Effector CD8-positive, alpha-beta T cell (primary cell): ENCODE data around the gene CENPM.
"Not testable (repeated sequence)": the region's sequence is repeated elsewhere in the genome, so short reads cannot be mapped to it uniquely, and the experiment has no call there.

Source experiments
- DNase-seq: peaks from one replicate; lab custom pipeline; 2025; lab: John Stamatoyannopoulos, UW

CENPM gene

DNA sequence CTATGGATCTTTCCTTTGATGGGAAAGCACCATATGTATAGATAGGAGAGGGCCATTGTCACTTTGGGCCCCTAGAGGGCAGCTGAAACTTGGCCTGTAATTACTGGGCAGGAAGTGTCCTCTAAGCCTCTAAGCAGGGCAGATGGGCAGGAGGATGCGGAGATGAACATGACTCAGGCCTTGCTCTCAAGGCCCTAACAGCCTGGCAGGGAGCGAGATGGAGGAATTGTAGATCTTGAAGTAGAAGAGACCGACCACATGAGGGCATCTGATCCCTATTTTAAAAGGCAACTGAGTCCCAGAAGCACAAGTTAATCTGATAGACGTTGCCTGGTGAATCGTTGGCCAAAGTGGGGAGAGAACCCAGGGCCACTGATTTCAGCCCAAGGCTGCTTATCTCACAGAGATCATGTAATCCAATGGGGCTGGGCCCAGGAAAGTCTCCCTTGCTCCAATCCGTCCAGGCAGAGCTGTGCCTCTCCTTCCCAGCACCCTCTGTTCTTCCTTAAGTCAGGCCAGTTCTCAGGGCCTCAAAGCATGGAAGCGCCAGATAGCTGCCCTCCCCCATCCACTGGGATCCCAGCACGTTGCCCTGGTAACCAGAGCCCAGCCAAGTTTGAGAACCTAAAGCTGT, 19.8 kb upstream of the CENPM start:
- no peak for DNase-seq

DNA sequence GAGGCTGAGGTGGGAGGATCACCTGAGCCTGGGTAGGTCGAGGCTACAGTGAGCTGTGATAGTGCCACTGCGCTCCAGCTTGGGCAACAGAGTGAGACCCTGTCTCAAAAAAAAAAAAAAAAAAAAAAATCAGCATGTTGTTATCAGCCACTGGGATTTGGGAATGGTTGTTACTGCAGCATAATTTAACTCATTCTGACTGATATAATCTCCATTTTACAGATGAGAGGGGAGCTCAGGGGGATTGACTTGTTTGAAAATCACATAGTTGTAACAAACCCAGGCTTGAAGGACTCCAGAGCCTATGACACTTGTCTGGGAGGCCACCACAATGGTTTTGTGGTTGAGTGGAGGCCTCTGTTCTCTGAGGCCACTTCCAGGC, 19.3 kb upstream of the CENPM start:
- no peak for DNase-seq

DNA sequence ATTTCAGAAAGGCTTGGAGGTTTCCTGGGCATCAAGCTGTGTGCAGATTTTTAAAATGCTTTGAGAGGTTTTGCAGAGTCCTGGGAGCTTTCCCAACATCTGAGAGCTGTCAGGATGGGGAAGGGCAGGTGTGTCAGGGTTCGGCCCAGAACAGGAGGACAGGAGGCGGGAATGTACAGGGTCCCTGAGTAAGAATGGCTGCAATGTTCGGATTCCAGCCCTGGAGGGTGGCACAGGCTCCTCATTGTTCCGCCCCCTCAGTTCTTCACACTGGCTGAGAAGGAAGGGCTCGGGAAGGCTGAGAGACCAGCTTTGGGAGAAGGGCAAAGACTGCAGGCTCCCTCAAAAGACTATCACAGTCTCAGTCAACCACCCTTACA, 17.1 kb upstream of the CENPM start:
- no peak for DNase-seq

DNA sequence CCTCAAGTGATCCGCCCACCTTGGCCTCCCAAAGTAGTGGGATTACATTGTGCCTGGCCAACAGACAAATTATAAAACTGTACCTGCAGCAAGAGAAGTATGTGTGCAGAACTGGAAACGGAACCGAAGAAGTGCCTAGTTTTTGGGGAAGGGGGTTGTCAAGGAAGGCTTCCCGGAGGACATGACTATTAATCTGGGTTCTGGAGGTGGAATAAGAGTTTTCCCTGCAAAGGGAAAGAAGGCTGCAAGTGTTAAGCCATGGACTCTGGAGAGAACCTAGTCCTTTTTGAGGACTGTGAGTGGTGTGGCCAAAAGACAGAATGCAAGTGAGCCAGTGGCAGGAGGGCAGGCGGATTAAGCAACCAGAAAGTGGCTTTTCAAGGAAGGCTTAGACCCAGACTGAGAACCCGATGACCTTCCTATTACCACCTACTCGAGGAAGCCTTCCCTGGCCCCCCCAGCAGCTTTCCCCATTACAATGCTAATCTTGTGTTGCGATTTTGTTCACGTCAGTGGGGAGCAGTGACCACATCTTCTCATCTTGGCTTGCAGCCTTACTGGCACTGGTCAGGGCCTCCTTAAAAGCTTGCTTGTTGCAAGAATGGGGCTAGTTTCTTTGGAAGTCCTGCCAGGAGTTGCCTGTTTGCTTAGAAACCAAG, 16.6 kb upstream of the CENPM start:
- DNase-seq: no peak

DNA sequence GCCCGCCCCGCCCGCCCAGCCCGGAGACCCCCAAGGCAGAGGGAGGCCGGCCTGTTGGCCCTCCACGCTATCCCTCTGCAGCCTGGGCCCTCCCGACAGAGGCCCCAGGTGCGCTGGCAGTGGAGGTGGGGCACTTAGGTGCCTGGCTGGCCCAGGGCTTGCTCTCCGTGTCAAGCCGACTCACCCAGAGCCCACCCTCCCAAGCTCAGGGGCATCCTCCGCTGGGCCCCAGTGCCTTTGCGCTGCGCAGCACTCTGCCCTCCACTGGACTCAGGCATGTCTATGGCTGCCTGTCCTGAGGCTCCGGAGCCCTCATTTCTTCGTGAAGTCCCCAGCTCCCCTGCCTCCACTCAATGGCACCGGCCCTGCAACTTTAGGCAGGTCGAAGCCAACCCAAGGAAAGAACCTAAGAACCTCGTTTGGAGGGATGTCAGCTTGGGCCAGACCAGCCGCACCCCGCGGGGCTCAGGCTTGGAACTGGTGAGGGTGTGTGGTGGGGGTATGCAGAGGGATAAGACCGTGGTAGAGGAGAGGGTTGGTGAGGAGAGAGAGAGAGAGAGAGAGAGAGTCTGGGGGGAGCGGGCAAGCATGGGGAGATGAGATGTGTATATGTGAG, 11.1 kb upstream of the CENPM start:
- no peak for DNase-seq

DNA sequence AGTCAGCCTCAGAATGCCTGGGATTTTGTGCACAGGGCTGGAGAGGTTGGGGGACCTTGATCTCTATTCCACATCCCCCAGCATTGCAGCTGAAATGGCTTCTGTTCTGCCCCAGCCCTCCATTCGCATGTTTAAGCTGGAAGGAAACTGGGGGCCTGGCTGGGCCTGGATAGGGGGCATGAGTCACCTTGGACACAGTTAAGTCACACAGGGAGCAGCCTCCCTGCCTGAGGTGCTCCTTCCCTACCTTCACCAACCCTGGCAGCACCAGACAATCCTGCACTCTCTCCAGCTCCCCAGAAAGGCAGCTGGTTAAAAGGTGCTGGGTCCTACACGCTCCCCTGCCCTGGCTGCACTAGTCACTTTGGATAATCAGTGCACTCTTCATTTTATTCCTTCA, 5.8 kb upstream of the CENPM start:
- DNase-seq: no peak

DNA sequence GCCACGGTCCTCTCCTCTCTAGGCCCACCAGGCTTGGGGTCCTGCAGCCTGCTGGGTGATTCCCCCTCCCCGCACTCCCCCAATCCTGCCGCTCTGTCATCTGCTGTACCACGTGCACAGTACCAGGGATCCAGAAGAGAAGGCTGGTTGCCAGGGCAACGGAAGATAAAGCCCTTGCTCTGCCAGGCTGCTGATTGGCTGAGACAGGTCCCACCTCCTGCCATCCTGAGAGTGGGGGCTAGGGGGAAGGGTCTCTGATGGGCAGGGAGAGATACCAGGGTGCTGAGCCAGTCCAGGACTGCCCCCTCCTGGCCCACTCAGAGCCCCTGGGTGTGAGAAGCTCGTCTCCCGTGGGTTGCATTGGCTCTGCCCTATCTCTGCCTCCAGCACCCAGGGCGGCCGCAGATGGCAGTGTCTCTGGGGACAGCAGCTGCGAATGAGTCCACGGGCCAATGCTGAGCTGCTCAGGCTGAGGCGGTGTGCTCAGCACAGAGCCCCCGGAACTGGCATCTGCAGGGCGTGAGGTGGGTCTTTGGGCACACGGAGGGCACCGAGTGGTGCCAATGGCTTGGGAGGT, 5.0 kb upstream of the CENPM start, which contains the start of gene SMIM45:
SMIM45 (plus strand) TSS at position 253 of the 577 bp plus-strand sequence.
- no peak for DNase-seq

DNA sequence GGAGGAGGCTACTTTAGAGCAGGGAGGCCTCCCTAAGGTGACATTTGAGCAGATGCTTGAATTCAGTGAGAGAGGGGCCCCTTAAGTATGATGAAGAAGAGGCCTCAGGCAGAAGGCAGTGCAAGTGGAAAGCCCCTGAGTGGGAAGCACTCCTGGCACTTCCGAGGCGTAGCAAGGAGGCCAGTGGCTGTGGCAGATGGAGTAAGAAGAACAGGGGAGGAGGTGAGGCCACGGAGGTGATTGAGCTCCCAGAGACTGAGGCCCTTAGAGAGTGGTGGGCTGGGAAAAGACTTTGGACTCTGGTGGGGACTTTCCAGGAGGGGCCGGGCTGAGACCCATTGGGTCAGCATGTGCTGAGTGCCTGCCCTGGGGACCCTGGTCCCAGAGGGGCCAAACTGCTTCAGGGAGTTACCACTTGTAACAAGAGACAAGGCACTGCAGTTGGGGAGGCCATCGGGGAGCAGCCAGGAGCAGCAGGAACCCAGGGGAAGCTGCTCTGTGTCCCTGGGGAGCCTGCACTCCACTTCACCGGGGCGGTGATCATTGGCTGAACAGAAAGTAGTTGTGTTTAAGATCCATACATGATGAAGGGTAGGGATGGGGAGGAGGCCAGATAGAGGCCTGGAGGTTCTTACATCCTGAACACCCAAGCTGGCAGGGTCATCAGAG, 2.5 kb upstream of the CENPM start:
- no peak for DNase-seq

DNA sequence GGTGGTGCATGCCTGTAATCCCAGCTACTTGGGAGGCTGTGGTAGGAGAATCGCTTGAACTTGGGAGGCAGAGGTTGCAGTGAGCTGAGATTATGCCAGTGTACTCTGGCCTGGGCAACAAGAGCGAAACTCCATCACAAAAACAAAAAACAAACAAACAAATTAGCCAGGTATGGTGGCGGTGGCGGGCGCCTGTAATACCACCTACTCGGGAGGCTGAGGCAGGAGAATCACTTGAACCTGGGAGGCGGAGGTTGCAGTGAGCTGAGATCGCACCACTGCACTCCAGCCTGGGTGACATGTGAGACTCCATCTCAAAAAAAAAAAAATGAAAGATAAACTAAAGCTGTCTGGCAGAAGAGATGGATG, 2.0 kb upstream of the CENPM start:
- DNase-seq: not testable (repeated sequence)

DNA sequence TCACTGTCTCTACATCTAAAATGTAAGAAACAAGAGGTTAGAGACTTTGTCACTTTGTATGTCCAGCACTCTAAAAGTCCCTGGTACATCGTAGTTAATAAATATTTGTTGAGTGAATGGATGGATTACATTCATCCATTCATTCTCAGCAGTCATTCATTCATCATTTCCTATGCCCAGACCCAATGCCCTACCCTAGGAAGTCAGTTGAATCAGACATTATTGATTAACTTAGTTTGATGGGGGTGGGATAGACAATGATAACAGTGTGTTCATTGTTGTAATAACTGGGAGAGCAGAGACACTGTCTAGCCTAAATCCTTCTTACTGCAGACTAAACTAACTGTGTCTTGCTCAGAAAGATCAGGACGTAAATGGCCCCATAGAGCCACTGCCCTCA, 1.2 kb upstream of the CENPM start:
- no peak for DNase-seq

DNA sequence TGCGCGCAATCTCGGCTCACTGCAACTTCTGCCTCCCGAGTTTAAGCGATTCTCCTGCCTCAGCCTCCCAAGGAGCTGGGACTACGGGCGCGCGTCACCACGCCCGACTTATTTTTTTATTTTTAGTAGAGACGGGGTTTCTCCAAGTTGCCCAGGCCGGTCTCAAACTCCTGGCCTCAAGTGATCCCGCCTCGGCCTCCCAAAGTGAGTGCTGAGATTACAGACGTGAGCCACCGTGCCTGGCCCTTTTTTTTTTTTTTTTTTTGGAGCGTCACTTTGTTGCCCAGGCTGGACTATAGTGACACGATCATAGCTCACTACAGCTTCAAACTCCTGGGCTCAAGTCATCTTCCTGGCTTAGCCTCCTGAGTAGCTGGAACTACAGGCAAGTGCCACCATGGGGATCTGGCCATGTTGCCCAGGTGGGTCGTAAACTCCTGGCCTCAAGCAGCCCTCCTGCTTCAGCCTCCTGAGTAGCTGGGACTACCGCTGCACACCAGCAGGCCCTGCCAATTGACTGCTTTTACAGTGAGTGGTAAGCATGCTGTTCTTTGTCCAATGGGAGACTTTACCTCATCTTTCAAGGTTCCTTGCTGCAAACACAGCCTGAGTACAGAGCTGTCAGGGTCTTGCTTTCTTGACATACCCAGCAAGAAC, 600 bp upstream of the CENPM start:
- DNase-seq: no peak

DNA sequence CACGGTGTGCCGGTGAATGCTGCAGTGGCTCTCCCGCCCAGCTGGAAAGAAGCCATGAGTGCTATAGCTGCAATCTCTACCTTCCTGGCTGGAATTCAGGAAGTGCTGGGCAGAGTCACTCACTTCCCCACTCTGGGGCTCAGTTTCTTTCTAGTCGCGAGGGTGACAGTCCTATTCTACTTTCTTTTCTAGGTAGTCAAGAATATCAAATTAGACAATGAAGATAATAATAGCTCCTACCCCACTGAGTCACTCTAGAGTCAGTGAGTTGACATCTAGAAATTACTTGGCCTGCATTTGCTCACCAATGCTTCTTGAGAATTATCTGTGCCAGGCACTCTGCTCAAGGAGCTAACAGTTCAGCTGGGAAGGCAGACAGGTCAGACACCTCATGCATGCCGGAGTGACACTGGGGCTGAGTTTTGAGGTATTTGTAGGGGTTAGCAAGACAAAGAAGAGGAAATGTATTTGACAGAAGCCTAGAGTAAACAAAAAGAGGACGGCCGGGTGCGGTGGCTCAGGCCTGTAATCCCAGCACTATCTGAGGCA, 3.2 kb downstream of the CENPM start:
- no peak for DNase-seq

DNA sequence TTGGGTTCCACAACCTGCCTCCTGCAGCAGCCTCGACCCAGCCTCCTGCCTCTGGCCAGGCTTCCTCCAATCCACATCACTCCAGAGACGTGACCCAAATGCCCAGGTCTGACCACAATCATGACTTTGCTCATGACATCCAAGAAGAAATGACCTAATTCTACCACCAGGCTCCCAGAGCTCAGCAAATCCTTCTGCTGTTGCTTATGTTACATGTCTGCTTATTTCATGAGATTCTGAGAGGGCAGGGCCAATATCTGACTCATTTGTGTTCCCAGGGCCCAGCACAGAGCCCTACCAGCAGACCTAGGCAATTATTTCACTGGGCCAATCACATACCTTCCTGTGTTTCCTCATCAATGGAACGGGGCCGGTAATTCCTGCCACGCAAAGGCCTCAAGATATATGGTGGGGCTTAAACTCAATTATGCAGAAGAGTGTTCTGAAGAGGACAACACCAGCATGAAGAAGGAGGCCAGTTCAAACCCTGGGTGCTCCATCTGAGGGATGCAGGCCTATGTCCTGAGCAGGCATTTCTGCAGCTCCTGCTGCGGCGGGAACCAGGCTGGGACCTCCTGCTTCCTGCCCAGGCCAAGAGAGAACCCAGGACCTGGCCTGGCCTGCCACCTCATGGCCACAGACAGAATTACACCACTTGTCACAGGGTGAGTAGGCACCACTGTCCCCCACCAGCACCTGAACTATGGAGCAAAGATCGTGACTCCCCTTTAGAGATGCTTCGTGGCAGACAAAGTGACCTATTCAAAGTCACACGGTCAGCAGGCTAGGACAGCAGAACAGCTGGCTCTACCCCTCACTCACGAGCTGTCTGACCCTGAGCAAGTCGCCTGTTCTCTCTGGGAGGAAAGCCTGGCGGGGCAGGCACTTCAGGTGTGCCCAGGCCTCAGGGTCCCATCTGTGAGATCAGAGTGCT, 5.9 kb downstream of the CENPM start:
- peak; percentile 74 for DNase-seq

DNA sequence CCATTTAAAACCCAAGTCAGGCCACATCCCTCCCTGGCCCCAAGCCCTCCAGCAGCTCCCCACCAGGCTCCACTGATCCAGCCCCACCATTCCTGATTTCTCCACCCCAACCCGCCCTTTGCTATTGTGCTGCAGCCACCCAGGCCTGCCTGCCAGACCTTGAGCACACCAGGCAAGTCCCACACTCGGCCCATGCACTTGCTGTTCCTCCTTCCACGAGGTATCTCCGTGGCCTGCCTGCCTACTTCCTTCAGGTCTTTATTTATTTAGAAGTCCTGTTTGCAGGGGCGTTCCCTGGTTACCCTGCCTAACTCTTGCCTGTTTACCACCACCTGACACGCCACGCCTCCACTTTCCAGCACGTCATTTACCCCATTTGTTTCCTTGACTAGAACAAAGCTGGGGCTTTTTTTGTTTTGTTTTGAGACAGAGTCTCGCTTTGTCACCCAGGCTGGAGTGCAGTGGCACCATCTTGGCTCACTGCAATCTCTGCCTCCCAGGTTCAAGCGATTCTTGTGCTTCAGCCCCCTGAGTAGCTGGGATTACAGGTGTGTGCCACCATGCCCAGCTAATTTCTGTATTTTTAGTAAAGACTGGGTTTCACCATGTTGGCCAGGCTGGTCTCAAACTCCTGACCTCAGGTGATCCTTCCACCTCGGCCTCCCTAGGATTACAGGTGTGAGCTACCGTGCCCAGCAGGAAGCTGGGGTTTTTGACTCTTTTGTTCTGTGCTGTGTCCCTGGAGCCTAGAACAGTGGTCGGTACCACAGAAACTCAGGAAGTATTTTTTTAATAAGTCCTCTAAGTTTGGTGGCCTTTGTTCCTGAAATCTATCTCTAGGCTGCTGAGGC, 6.7 kb downstream of the CENPM start:
- peak; percentile 79 for DNase-seq

DNA sequence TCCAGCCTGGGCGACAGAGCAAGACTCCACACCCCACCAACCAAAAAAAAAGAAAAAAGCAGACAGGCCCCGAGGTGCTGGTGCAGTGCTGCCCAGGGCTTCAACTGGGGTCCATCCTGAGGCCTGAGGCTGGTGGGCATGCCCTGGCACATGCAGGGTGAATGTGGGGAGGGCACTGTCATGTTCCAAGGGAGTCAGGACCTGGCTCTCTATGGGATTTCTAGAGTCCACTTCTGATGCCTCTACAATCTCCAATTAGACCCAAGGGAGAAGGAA, 10.1 kb downstream of the CENPM start:
- no peak for DNase-seq

DNA sequence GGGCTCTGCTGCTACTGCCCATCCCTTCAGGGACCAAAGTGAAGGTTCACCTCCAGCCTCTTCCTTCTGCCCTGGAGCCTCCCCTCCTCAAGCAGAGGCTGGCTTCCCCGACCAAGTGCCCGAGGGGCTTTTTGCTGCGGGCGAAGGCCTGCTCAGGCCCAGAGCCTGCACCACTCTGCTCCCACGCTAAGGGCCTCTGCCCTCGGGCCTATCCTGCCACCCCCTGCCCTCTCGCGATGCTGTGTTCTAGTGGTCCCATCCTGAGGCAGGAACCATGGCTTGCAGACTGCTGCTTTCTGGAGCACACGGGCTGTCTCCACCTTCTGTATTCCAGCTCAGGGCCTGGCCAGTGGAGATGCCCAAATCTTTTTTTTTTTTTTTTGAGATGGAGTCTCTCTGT, 11.4 kb downstream of the CENPM start:
- DNase-seq: no peak

DNA sequence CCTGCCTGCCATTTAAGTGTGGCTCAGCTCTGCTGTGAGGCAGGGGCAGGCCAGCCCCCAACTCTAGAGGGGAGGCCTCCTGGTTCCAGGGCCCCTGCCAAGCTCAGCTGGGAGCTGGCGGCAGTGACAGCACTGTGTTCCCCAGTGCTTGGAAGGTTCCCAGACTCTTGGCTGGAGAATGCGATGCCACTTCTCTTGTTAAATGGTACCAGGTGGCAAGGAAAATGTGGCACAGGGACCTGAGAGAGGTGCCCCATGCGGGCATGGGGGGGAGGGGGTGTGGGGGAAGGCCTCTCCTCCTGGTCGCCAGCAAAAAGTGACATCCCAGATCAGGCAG, 12.0 kb downstream of the CENPM start:
- no peak for DNase-seq

DNA sequence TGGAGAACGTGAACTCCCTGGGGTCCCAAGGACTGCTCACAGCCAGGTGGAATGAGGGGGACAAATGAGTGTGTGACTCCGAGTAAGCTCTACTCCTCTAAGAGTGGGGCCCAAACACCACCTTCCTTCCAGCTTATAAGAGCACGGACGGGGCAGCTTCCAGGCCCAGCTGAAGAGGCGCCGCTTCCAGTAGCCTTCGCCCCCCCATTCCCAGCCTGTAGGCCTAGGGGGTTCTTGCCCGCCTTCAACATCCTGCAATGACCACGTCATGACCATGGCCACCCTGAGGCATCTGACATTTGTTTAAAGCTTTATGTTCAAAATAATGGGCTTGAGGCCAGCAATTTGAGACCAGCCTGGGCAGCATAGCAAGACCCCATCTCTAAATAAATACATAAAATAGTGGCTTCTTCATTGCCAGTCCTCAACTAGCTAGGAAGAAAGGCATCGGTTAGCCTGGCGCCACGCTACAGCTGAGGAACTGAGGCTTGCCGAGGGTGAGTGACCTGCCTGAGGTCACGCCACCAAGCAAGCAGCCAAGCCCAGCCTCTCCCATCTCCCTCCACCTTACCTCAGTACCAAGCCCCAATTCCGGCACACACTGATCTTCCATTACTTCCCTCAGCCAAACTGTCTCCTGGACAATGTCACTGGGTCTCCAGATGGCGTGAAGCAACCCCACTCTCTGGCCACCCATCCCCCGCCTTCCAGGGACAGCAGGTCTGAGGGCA, 12.5 kb downstream of the CENPM start:
- no peak for DNase-seq

DNA sequence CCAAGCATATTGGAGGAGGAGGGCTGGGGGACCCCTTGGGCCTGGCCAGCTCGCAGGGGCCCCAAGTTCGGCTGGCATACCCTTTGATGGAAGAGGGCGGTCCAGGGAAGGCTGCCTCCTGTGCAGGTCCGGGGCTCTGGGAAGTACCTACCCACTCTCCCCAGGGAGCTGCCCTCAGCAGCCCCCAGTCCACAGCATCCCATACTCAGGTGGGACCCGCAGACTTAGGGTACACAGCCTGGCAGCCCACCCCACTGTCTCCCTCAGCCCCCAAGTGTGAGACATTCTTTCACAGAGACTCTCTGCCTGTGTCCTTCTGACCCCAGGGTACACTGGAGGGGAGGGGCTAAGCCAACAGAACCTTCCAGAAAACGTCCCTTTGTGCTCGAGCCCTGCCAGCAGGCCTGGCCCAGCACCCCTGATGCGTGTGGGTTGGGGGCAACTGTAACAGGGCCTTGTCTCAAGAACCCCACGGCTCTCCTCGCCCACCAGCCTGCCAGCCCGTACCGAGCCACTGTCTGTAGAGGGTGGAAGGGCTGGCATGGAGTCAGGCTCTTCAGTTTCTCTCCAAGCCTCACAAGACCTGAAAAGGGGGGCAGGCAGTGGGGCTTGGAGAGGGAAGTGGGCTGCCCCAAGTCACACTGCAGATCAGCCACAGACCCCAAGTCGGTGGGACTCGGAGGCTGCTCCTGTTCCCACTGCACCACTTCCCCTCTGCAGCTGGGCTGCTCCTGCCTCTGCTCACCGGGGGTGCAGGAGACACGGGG, 13.4 kb downstream of the CENPM start:
- no peak for DNase-seq
